GM12891 (cell line): Measurements from ENCODE around the gene ZCCHC7.
"Not testable (repeated sequence)": the region's sequence is repeated elsewhere in the genome, so short reads cannot be mapped to it uniquely, and the experiment has no call there.

Source experiments
- DNase-seq: peaks from one replicate; pipeline ENCODE4 v3.0.0; 2011; ENCODE audit warnings: low spot score; ENCODE audit not compliant: insufficient read length
- FAIRE-seq: peaks from 2 replicates; lab custom pipeline; 2011; peaks lifted over from hg19 to GRCh38; lab: Jason Lieb, UNC
- PAX5 ChIP-seq: IDR thresholded peaks from 2 replicates; pipeline ENCODE4 v1.6.1; 2011; ENCODE audit warnings: low read length, moderate library complexity, mild to moderate bottlenecking; ENCODE audit not compliant: insufficient read depth, severe bottlenecking
- POLR2A ChIP-seq: IDR thresholded peaks from 2 replicates; pipeline ENCODE4 v1.6.1; 2011; ENCODE audit warnings: low read depth, low read length, control low read depth
- POLR2AphosphoS5 ChIP-seq: IDR thresholded peaks from 2 replicates; pipeline ENCODE4 v1.6.1; 2011; ENCODE audit warnings: low read depth, low read length, control low read depth
- POU2F2 ChIP-seq: IDR thresholded peaks from 2 replicates; pipeline ENCODE4 v1.6.1; 2011; ENCODE audit warnings: low read depth, mild to moderate bottlenecking, control low read depth, low read length, moderate library complexity
- SPI1 ChIP-seq: IDR thresholded peaks from 2 replicates; pipeline ENCODE4 v1.6.1; 2011; ENCODE audit warnings: low read depth, low read length, control low read depth
- TAF1 ChIP-seq: IDR thresholded peaks from 2 replicates; pipeline ENCODE4 v1.6.1; 2011; ENCODE audit warnings: low read depth, low read length, control low read depth

Gene ZCCHC7

DNA sequence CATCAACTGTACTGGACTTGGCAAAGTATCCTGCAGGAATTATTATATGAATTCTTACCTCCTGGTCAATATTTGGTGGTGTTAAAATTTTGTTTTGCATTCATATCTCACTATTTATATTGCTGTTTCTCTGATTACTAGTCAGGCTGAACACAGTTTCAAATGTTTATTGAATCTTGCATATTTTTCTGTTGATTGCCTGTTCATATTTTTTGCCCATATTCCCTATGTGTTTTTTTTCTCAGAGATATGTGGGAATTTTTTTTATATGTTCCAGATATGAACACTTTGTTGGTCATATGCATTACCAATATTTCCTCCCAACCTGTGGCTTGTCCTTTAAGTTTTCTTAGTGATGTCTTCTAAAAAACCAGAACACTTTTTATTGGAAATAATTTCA is 153.2 kb downstream of the ZCCHC7 start:
- DNase-seq = no peak
- TF ChIP-seq PAX5 = no peak
- no peak for TF ChIP-seq TAF1
- no peak for TF ChIP-seq POLR2A
- TF ChIP-seq POLR2AphosphoS5 = no peak
- no peak for TF ChIP-seq SPI1
- TF ChIP-seq POU2F2 = no peak
- no peak for FAIRE-seq

DNA sequence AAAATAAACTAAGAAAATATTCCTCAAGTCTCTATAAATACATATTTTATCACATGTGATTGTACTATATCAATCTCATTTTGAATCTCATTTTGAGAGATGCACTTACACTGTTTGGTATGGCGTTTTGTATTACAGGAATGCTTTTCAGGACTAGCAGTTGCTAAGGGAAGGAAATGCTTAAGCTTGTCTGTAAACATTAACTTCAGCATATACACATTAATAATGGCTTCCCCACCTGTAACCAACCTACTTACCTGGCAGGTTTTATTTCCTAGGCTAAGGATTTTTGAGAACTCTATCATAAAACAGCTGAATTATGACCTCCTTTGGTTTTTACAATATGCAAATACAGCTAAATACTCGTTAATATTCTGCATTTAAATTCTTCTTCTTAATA is 161.2 kb downstream of the ZCCHC7 start:
- no peak for DNase-seq
- TF ChIP-seq PAX5 = no peak
- TF ChIP-seq POU2F2 = no peak
- TF ChIP-seq TAF1 = no peak
- TF ChIP-seq SPI1 = no peak
- no peak for TF ChIP-seq POLR2AphosphoS5
- TF ChIP-seq POLR2A = no peak
- peak; percentile 78 for FAIRE-seq

DNA sequence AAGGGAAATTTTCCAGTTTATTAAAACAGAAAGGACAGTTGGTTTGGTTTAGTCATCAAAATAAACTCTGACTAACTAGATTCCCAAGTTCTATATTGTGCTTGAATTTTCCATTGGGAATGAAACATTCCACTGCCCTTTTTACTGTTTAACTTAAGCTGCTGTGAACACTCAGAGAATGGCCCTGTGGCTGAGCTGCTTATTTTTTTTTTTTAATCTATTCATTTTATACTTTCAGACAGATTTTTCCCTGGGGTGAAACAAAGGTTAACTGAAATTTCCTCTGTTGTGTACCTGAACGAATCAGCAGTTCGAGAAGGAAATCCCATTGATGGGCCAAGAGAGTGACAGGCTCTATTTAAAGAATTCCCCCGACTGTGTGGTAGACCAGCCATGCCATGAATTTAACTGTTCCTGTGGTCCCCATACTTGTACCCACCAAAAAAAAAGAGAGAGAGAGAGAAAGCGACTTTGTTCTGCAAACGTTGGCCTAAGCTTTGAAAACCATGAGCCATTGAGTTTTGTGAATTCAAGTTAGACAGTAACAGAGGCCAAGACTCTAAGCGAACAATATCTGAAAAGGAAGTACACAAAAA is 163.5 kb downstream of the ZCCHC7 start:
- no peak for DNase-seq
- peak; percentile 71 for FAIRE-seq

DNA sequence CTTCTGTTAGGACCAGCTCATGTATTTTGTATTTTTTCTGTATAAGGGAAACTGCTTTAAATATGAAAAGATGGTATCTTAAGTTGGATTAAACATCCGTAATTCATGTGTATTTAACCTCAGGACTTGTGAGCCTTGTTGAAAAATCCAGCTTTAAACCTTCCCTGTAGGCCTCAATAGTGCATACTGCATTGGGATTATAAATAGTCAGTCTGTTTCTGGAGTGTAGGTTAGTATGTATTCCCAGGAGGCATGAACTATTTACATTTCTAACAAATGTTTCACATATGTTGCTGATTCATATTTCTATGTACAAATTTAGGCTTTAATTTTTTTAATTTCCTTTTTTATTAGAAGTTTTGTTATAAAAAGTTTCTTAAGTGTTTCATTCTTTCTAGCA is 164.3 kb downstream of the ZCCHC7 start:
- FAIRE-seq = peak; percentile 69
- DNase-seq = no peak
- no peak for TF ChIP-seq SPI1
- TF ChIP-seq POLR2AphosphoS5 = no peak
- no peak for TF ChIP-seq PAX5
- TF ChIP-seq POU2F2 = no peak
- TF ChIP-seq POLR2A = no peak
- no peak for TF ChIP-seq TAF1

More for the DNA sequence above, 163.5 kb downstream of the ZCCHC7 start:
- no peak for TF ChIP-seq PAX5
- TF ChIP-seq SPI1 = no peak
- no peak for TF ChIP-seq POU2F2
- no peak for TF ChIP-seq TAF1

DNA sequence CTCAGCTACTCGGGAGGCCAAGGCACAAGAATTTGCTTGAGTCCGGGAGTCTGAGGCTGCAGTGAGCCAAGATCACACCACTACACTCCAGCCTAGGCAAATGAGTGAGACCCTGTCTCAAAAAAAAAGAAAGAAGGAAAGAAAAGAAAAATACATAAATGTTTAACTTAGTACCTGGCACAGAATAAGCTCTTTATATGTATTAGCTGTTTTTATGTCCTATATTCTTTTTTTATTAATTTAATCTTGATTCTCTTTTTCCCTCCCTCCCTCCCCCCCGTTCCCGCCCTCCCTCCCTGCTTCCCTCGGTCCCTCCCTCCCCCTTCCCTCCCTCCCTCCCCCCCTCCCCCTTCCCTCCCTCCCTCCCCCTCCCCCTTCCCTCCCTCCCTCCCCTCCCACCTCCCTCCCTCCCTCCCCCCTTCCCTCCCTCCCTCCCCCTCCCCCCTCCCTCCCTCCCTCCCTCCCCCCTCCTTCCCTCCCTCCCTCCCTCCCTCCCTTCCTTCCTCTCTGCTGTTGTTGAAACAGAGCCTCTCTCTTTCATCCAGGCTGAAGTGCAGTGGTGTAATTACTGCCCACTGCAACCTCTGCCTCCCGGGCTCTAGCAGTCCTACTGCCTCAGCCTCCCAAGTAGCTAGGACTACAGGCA is 166.3 kb downstream of the ZCCHC7 start:
- TF ChIP-seq POLR2A = no peak
- TF ChIP-seq POLR2AphosphoS5 = no peak
- TF ChIP-seq POU2F2 = no peak
- no peak for TF ChIP-seq SPI1
- no peak for TF ChIP-seq PAX5
- no peak for TF ChIP-seq TAF1
- FAIRE-seq = no peak
- no peak for DNase-seq

DNA sequence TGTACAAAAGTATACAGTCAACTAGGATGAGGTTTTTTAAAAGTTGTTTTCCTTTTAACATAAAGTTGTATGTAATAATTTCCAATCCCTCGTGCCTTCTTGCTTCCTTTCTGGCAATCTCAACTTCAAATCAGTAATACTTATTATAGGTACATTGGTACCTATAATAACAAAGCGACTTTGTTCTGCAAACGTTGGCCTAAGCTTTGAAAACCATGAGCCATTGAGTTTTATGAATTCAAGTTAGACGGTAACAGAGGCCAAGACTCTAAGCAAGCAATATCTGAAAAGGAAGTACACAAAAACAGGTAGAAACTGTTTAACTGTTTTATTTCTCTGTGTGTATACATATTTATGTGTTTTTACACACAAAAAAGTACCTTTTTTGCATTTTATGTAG is 166.9 kb downstream of the ZCCHC7 start:
- TF ChIP-seq POLR2AphosphoS5 (no peak), TAF1 (no peak), POU2F2 (no peak), PAX5 (no peak), SPI1 (no peak)
- DNase-seq = no peak
- no peak for FAIRE-seq

DNA sequence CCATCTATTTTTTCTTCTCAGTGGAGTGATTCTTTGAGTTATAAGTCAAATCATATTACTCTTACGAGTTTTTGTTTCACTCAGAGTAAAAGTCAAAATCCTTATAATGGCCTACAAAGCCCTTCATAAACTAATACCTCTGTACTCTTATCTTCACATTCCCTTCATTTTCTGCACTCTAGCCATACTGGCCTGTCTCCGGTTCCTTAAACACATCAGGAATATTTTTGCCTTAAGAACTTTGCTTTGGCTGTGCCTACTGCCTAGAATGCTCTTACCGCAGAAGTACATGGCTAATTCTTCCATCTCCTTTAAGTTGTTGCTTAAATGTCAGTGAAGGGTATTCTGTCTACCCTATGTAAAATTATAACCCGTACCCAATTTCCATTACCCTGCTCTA is 169.3 kb downstream of the ZCCHC7 start:
- no peak for TF ChIP-seq POU2F2
- no peak for TF ChIP-seq POLR2A
- DNase-seq = no peak
- FAIRE-seq = no peak

DNA sequence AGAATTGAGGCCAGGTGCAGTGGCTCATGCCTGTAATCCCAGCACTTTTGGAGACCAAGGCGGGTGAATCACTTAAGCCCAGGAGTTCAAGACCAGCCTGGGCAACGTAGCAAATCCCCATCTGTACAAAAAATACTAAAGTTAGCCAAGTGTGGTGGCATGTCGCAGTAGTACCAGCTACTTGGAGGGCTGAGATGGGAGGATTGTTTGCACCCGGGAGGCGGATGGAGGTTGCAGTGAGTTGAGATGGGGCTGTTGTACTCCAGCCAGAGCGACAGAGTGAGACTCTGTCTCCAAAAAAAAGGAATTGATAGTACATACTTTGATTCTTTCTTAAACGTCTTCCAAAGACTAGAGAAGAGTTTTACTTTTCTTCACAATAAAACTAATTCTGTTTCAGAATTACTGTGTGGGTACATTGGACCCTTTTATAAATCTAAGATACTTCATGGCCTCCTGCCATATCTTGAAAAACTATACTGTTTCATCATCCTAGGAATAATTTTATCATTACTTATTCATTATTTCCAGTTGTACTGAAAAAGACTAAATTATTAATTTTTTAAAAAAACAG is 170.1 kb downstream of the ZCCHC7 start:
- FAIRE-seq (peak; percentile 80), DNase-seq (no peak)
- TF ChIP-seq POU2F2 = no peak
- no peak for TF ChIP-seq TAF1
- no peak for TF ChIP-seq POLR2AphosphoS5
- no peak for TF ChIP-seq POLR2A
- TF ChIP-seq SPI1 = no peak
- TF ChIP-seq PAX5 = no peak

DNA sequence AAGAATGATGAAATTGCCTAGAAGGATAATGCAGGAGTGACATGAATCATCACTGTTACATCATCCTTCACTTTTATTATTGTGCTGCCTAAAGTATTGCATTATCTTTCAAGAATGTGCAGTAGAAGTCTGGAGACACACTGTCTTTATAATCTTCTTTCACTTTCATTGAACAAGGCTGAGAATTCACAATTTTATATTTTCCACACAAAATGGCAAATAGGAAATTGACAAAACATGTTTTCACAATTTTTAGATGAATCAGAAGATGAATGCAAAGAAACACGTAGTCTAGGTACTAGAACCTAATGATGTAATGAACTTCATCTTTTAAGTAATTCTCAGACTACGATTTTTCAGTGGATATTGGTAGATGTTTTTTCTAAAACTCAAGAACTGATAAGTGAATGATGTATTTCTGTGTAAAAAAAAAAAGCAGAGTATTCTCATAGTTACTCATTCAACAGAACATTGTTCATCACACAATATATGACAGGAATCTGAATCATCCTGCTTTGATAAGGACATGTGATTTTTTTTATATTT is 170.6 kb downstream of the ZCCHC7 start:
- FAIRE-seq (peak; percentile 52), DNase-seq (no peak)
- TF ChIP-seq POU2F2 (no peak), PAX5 (no peak), POLR2A (no peak), TAF1 (no peak), SPI1 (no peak), POLR2AphosphoS5 (no peak)

DNA sequence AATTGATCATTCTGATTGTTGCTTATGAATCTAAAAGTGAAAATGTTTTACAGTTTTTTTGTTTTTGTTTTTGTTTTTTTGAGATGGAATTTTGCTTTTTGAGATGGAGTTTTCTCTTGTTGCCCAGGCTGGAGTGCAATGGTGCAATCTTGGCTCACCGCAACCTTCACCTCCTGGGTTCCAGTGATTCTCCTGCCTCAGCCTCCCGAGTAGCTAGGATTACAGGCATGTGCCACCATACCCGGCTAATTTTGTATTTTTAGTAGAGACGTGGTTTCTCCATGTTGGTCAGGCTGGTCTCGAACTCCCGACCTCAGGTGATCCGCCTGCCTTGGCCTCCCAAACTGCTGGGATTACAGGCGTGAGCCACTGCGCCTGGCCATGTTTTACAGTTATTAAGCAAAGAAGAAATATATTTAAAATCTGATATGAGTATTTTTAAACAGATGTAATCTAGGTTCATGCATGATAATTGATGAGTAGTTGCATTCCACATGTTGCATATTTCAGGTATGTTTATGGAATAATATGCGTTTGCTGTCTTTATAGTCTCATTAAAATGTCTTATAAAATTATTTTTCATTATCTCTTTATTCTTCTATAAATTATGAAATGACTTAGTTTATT is 171.4 kb downstream of the ZCCHC7 start:
- FAIRE-seq = not testable (repeated sequence)

More for the DNA sequence above, 171.4 kb downstream of the ZCCHC7 start:
- not testable (repeated sequence) for DNase-seq
